Fibroblast of skin of right biceps (primary cell): Measurements from ENCODE around the gene LRP5.

Source experiments
- DNase-seq: peaks from one replicate; pipeline ENCODE4 v3.0.0-alpha.2; 2013

Gene LRP5

GRCh38 chr11:68311160-68312116 lies 953 bp upstream of the LRP5 start:
- no peak for DNase-seq

- DNase-seq, result peak; percentile 7
These were observed 586 bp downstream of the LRP5 start for GRCh38 chr11:68312780-68313573.

GRCh38 chr11:68313574-68314202 lies 1.3 kb downstream of the LRP5 start:
- peak; percentile 38 for DNase-seq

- DNase-seq, result peak; percentile 62
These were observed 2.1 kb downstream of the LRP5 start for GRCh38 chr11:68314203-68315170.

- peak; percentile 19 for DNase-seq
These were observed 3.0 kb downstream of the LRP5 start for GRCh38 chr11:68315171-68315920.

- no peak for DNase-seq
These were observed 4.9 kb downstream of the LRP5 start for GRCh38 chr11:68317147-68317785.

GRCh38 chr11:68321293-68322051 lies 9.1 kb downstream of the LRP5 start:
- DNase-seq, result no peak

- DNase-seq, result no peak
These were observed 9.7 kb downstream of the LRP5 start for GRCh38 chr11:68322052-68322430.

- DNase-seq, result no peak
These were observed 11.8 kb downstream of the LRP5 start for GRCh38 chr11:68324241-68324640.

- DNase-seq, result no peak
These were observed 12.3 kb downstream of the LRP5 start for GRCh38 chr11:68324695-68325094.

GRCh38 chr11:68325183-68325906 lies 13.0 kb downstream of the LRP5 start:
- no peak for DNase-seq

GRCh38 chr11:68325907-68326220 lies 13.5 kb downstream of the LRP5 start:
- no peak for DNase-seq

GRCh38 chr11:68326334-68327215 lies 14.2 kb downstream of the LRP5 start:
- no peak for DNase-seq

- DNase-seq, result no peak
These were observed 15.4 kb downstream of the LRP5 start for GRCh38 chr11:68327586-68328370.

GRCh38 chr11:68328374-68329091 lies 16.1 kb downstream of the LRP5 start:
- DNase-seq, result no peak

GRCh38 chr11:68329536-68329935 lies 17.1 kb downstream of the LRP5 start:
- DNase-seq, result no peak
